ENCODE results near the gene ENTPD6.
A peak's percentile ranks its signal among the peaks of the same experiment; 100 is the strongest.

ENTPD6 gene

GRCh38 chr20:25242231-25242630, 46.7 kb downstream of the ENTPD6 start:
- DNase-seq (ENCODE audit: low spot score) = no peak

GRCh38 chr20:25243416-25243979, 48.0 kb downstream of the ENTPD6 start:
- DNase-seq (ENCODE audit: low spot score) = no peak

- DNase-seq (ENCODE audit: low spot score) = no peak
Observed at GRCh38 chr20:25244976-25245375, 49.5 kb downstream of the ENTPD6 start.

- no peak for DNase-seq (ENCODE audit: low spot score)
Observed at GRCh38 chr20:25245461-25245860, 49.9 kb downstream of the ENTPD6 start.

DNA sequence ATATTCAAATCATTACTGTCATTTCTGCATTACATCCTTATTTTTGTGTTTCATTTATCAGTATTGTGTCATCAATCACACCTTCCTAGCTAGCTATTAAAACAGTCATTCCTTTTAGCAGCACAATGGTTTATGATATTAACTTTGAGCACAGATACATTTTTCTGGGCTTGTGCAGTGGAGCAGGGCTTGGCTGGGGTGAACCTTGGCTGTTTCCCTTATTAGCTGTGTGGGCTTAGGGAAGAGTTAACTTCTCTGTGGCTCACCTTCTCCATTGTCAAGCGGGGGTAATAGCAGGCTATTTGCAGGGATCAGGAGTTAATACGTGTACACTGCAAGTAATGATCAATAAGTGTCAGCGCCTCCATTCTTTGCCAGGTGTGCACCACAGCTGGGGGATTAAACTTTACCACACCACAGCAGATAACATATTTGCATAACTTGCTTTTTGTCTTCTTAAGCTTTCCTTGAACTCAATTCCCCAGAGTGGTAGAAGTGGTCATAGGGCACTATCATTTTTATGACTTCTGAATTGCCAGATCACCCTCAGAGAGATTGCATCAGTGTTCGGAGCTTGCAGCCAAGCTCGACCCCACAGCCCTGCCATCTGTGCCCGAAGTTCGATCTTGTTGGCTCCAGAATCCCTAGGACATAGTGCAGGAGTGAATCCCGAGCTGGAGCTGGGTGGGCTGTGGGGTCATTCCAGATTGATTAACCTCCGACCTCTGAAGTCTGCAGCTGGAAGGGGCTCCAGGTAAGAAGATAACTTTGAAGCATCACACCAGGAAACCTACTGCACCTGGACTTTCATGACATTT, 50.9 kb downstream of the ENTPD6 start:
- no peak for DNase-seq (ENCODE audit: low spot score)

- DNase-seq (ENCODE audit: low spot score) = peak; percentile 50
Observed at GRCh38 chr20:25247000-25247517, 51.5 kb downstream of the ENTPD6 start.

GRCh38 chr20:25247518-25247955, 52.0 kb downstream of the ENTPD6 start:
- no peak for DNase-seq (ENCODE audit: low spot score)

- DNase-seq (ENCODE audit: low spot score) = peak; percentile 84
Observed at GRCh38 chr20:25247956-25248785, 52.7 kb downstream of the ENTPD6 start, which contains the start of gene PYGB. Gene PYGB (plus strand): TSS chr20:25248085. CDS start chr20:25248179, 94 bp downstream.

- DNase-seq (ENCODE audit: low spot score) = no peak
Observed at GRCh38 chr20:25248786-25249172, 53.3 kb downstream of the ENTPD6 start.

DNA sequence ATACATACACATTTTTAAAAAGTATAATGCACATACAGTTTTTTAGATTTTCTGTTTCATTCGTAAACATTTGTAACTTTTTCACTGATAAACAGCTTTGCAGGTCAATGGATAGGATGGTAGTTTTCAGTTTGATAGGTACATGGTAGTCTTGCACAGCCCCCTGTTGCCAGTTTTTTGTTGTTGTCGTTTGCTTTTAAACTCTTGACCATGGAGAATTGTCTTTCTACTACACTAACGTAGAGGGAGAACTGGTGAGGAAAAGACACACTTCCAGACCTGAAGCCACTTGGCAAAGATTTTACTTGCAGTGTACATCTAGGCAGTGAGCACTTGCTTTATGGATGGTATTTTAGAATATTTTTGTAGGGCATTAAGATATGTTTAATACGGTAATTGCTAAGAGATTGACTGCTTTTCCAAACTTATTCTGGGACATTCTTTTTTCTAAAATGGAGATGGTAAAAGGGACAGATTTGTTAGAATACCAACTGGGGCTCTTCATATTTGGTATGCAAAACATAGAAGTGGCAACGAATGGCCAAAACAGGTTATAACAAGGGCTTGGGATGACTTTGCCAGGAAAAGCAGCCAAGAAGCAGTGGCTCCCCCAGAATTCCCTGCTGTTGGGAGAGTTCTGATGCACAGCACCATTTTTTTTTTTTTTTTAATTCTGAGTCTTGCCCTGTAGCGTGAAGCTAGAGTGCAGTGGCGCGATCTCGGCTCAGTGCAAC, 53.9 kb downstream of the ENTPD6 start:
- DNase-seq (ENCODE audit: low spot score) = no peak

GRCh38 chr20:25250508-25250907, 55.0 kb downstream of the ENTPD6 start:
- no peak for DNase-seq (ENCODE audit: low spot score)

- no peak for DNase-seq (ENCODE audit: low spot score)
Observed at GRCh38 chr20:25251019-25251418, 55.5 kb downstream of the ENTPD6 start.

- no peak for DNase-seq (ENCODE audit: low spot score)
Observed at GRCh38 chr20:25251558-25251957, 56.0 kb downstream of the ENTPD6 start.

GRCh38 chr20:25252230-25252651, 56.7 kb downstream of the ENTPD6 start:
- no peak for DNase-seq (ENCODE audit: low spot score)

GRCh38 chr20:25252686-25253421, 57.3 kb downstream of the ENTPD6 start:
- DNase-seq (ENCODE audit: low spot score) = no peak

GRCh38 chr20:25253606-25254275, 58.2 kb downstream of the ENTPD6 start:
- no peak for DNase-seq (ENCODE audit: low spot score)

DNA sequence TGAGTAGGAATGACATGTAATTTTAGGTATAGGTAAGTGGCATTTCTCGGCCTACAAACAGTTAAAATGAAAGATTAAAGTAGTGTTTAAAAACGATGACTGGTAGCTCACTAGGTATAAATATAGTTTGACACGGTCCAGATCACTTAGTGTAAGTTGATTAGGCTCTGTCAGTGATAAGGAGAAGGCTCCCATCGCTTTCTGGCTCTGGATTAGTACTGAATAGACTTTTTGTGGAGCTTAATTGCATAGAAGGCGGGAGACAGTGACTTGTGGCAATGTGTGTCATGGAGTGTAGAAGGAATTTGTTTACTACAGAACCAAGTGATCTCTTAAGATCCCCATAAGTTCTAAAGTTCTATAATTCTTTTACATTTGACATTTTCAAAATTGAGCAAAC, 59.1 kb downstream of the ENTPD6 start:
- DNase-seq (ENCODE audit: low spot score) = no peak

GRCh38 chr20:25254986-25255680, 59.6 kb downstream of the ENTPD6 start:
- no peak for DNase-seq (ENCODE audit: low spot score)

DNA sequence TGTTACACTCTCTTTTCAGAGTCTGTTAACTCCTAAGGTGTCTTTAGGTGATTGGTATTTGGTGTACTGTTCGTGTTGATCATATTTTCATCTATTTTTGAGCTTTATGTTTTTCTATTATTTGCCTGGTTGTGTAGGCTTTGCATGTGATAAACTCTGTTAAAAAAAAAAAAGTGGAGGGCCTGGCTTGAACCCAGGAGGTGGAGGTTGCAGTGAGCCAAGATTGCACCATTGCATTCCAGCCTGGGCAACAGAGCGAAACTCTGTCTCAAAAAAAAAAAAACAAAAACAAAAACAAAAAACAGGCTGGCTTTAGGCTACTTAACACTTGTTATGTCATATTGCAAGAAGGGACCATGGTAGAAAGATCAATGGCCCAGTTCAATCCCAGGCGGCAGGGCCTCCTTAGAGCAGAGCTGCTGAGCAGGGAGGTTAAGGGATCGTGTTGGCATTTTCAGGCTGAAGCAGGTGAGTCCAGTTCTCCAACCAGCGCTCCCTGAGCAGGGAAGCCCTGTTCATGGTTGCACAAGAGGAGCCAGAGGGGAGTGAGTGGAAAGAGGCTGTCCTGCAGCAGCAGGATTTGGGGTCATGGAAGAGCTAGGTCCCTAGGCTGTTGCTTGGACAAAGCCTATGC, 60.8 kb downstream of the ENTPD6 start:
- no peak for DNase-seq (ENCODE audit: low spot score)

Data from kidney capillary endothelial cell (primary cell).